ENCODE measurements around the gene ACHE.

GRCh38 chr7:100942045-100942774 lies 46.5 kb upstream of the ACHE start:
- TF ChIP-seq TAF1 (IDR thresholded peaks at IDR 0.05; ENCODE audit: low read depth, low read length) (no peak), POLR2AphosphoS5 (IDR thresholded peaks at IDR 0.05; ENCODE audit: low read depth, low read length) (no peak), POLR2A (IDR thresholded peaks at IDR 0.05; ENCODE audit: low read depth, low read length) (no peak), SPI1 (IDR thresholded peaks at IDR 0.05; ENCODE audit: low read depth, low read length) (no peak), PAX5 (IDR thresholded peaks at IDR 0.05; ENCODE audit: insufficient read depth, low read length, severe bottlenecking) (no peak)
